Cardiac muscle cell (in vitro differentiated cells and primary cell): ENCODE measurements around the gene SLC6A17. TPM values are rescaled to one million over a fixed set of nuclear protein-coding genes. Genes with fewer than 3 reads are reported as not detected.

ENCODE experiments used
- DNase-seq, 2 donors: peaks; one replicate each; pipeline versions ENCODE4 v3.0.0 to v3.0.0-alpha.2; 2010 to 2017; ENCODE audit warnings: low read depth in 1 of 2, low spot score in 1 of 2
- H3K27ac ChIP-seq: fragments of 200-600 bp; sonication (generic); 2 replicates; pipeline ENCODE4 v1.5.1; 2016
- H3K27me3 ChIP-seq: fragments of 200-600 bp; sonication (generic); 2 replicates; pipeline ENCODE4 v1.6.0; 2016; ENCODE audit warnings: control low read depth
- H3K36me3 ChIP-seq: fragments of 200-600 bp; sonication (generic); 2 replicates; pipeline ENCODE4 v1.5.1; 2016; ENCODE audit warnings: control low read depth
- H3K4me1 ChIP-seq: fragments of 200-600 bp; sonication (generic); 2 replicates; pipeline ENCODE4 v1.8.1; 2017; ENCODE audit warnings: low read depth, mild to moderate bottlenecking, mixed run types
- H3K4me3 ChIP-seq: fragments of 200-600 bp; sonication (generic); 2 replicates; pipeline ENCODE4 v1.5.1; 2016; ENCODE audit warnings: mild to moderate bottlenecking
- H3K9me3 ChIP-seq: fragments of 200-600 bp; sonication (generic); 2 replicates; pipeline ENCODE4 v1.5.1; 2017; ENCODE audit warnings: low read depth, mild to moderate bottlenecking, control low read depth
- CTCF ChIP-seq: IDR thresholded peaks from 2 replicates; pipeline ENCODE4 v1.5.1; 2012; ENCODE audit warnings: low read depth, mild to moderate bottlenecking, low read length
- polyA plus RNA-seq: library from polyadenylated mRNA; unstranded; fragments of >200 nt; fragmentation: Nextera tagmentation; extraction: Ambion mirVana; gene quantifications from 2 replicates; pipeline ENCODE4 v1.2.1, GENCODE V29; 2016
- total RNA-seq: library from RNA; depleted of rRNA; stranded (reverse); fragments of >200 nt; gene quantifications from 2 replicates; pipeline ENCODE4 v1.2.3, GENCODE V29; 2016

Gene SLC6A17
- total and polyA plus RNA-seq, 2 experiments from 2014 or later: 0.06 TPM; not detected in 1

- Histone ChIP-seq H3K4me1 (no peaks in the 10 kb centered on the region), H3K27ac (no peak overlapping the region), H3K27me3 (no peaks in the 10 kb centered on the region), H3K4me3 (no peak overlapping the region), H3K36me3 (no peaks in the 10 kb centered on the region), H3K9me3 (no peaks in the 10 kb centered on the region)
- no peak for TF ChIP-seq CTCF
- DNase-seq: peak in 1 of 2 donors; percentile 59
Measured at GRCh38 chr1:110239441-110240430, 89.4 kb downstream of the SLC6A17 start.

DNA sequence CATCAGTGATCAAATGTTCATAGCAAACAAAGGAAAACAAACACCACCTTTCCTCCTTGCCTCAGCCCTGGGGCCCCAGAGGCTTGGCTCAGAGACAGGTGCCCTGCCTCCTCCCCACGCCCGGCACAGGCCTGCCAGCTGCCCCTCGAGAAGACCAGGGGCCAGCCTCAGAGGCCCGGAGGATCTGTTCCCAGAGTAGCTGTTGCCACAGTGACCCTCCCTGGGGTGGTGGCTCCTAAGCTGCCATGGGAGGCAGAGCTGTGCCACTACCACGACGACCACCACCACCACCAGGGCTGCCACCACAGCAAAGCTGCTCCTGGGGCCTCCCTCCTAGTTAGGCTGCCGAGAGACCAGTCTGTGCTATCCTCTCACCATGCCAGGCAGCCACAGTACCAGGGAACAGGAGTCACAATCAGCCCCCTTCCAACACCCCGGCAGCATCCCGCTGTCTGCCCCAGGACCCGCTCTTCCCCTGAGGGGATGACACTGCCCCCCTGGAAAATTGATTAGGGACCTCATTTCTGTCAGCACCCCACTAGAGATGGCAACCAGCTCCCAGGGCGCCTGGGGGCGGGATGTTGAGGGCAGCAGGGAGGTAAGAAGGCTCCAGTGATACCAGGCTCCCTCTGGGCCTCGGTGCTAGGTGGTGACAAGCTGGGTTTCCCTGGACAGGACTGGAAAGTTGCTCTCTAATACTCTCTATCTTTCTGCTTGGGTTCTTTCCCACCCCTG, 90.3 kb downstream of the SLC6A17 start:
- Histone ChIP-seq H3K9me3 (no peaks in the 10 kb centered on the region), H3K4me3 (no peak overlapping the region), H3K4me1 (no peaks in the 10 kb centered on the region), H3K36me3 (no peaks in the 10 kb centered on the region), H3K27me3 (no peaks in the 10 kb centered on the region), H3K27ac (no peak overlapping the region)
- TF ChIP-seq CTCF: no peak
- DNase-seq: no peak

GRCh38 chr1:110241516-110241915, 91.2 kb downstream of the SLC6A17 start:
- TF ChIP-seq CTCF: no peak
- no peaks in the 10 kb centered on the region for H3K27me3 ChIP-seq
- H3K4me1 ChIP-seq: no peaks in the 10 kb centered on the region
- no peak overlapping the region for H3K27ac ChIP-seq
- no peak for DNase-seq
- H3K4me3 ChIP-seq: no peak overlapping the region
- no peaks in the 10 kb centered on the region for H3K9me3 ChIP-seq
- no peaks in the 10 kb centered on the region for H3K36me3 ChIP-seq

GRCh38 chr1:110242062-110242461, 91.8 kb downstream of the SLC6A17 start:
- no peaks in the 10 kb centered on the region for H3K27me3 ChIP-seq
- H3K36me3 ChIP-seq: no peaks in the 10 kb centered on the region
- no peak overlapping the region for H3K4me3 ChIP-seq
- no peaks in the 10 kb centered on the region for H3K4me1 ChIP-seq
- no peaks in the 10 kb centered on the region for H3K9me3 ChIP-seq
- no peak for DNase-seq
- TF ChIP-seq CTCF: no peak
- no peak overlapping the region for H3K27ac ChIP-seq

DNA sequence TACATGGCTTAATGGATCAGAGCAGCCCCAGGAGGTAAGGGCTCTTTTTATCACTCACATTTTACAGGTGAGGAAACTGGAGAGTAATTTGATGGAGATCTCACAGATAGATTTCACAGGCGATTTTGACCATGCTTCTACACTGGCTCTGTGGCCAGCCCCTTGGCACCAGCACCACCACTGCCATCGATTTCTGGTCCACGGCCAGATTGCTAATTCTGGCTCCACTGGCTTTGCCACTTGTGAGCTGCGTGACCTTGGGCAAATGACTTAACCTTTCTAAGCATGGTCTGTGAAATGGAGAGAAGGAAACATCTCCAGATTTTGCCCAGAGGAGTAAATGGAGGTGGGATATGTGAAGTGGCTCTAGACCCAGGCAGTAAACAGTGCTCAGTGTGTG, 92.4 kb downstream of the SLC6A17 start:
- no peak for DNase-seq
- no peak overlapping the region for H3K27ac ChIP-seq
- H3K36me3 ChIP-seq: no peaks in the 10 kb centered on the region
- H3K4me3 ChIP-seq: no peak overlapping the region
- no peak for TF ChIP-seq CTCF
- no peaks in the 10 kb centered on the region for H3K4me1 ChIP-seq
- H3K9me3 ChIP-seq: no peaks in the 10 kb centered on the region
- H3K27me3 ChIP-seq: no peaks in the 10 kb centered on the region
